Stimulated activated CD8-positive, alpha-beta memory T cell treated with anti-CD3 and anti-CD28 coated beads, Interleukin-15, amount 100 ng/mL, for 1 hour (primary cell): ENCODE data around the gene PLEKHG7.

Experiments
- DNase-seq: peaks from one replicate; pipeline ENCODE4 v3.0.0-alpha.2; 2020; ENCODE audit warnings: low read depth

PLEKHG7 gene

GRCh38 chr12:92707926-92708325 is 5.1 kb downstream of the PLEKHG7 start:
- no peak for DNase-seq

GRCh38 chr12:92715625-92716024 is 12.8 kb downstream of the PLEKHG7 start:
- DNase-seq = no peak

GRCh38 chr12:92717202-92717601 is 14.4 kb downstream of the PLEKHG7 start:
- no peak for DNase-seq

GRCh38 chr12:92718483-92718990 is 15.7 kb downstream of the PLEKHG7 start:
- no peak for DNase-seq

DNA sequence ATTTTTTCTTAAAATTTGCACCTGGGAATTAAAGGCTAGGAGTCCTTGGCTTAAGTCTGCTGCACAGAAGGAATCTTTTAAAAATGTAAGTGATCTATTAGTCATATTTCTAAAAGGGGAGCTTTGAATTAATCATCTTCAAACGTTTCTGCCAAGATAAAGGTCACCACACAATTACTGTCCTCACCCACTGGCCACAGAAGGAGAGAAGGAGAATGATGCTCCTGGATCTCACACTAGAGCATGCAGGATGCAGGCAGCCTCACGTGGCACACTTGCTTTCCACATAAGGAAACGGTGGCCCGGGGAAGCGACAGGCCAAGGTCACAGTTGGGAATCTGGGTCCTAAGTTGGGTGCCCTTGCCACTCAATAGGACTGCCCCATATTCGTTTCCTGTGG is 16.9 kb downstream of the PLEKHG7 start:
- no peak for DNase-seq

GRCh38 chr12:92721130-92721529 is 18.3 kb downstream of the PLEKHG7 start:
- no peak for DNase-seq

- DNase-seq = no peak
Observed at GRCh38 chr12:92721656-92722055, 18.9 kb downstream of the PLEKHG7 start.

DNA sequence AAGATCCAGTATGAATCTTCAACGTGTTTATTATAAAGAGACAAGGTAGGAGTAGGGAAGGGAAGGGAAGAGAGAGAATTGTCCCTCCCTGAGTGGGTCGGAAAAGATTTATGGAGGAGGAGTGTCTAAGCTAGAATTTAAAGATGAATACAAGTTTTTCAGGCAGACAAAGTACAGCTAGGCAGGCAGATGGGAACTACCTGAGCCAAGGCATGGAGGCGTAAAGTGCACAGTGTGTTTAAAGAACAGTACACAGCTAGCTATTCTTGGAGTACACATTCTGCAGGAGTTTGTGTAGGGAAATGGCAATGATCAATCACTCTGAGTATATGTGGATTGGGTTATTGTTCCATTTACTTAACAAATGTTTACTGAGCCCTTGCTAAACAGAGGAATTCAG is 20.1 kb downstream of the PLEKHG7 start:
- no peak for DNase-seq

DNA sequence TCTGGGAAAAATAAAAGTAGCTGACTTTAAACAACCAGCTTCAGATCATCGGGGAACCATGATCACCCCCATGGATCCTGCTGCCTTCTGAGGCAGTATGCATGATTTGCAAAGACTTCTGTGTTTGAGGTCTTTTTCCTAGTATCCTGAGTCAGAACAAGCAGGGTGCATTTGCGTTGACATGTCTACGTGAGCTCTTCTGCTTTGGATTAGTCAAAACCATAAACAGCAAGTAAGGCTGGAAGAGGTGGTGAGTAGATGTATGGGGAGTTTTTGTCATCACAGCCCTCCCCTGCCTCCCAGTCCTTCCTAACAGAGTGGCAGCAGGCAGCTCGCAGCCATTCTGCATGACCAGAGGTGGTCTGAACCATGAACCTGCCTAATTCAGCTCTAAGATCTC is 24.1 kb downstream of the PLEKHG7 start:
- no peak for DNase-seq

DNA sequence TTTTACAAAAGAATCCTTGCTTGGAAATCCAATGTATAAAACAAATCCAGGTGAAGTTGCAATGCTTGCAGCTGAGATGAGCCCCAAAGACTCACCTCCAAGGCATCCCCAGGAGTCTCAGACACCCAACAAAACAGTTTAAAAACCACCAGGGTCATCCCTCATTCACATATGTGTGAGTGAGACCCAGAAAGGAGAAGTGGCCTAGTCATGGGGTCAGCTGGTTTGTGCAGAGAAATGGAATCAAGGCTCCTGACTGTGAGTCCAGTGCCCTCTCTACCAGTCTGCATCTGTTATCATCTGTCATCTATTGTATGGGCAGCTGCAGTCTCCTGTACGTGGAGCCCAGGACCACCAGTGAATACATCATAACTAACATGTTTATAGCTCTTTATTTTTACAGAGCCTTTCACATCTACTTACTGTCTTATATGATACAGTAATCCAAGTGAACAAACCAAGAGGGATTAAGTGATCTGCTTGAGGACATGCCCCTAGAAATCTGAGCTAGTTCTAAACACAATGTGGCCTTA is 27.1 kb downstream of the PLEKHG7 start:
- DNase-seq = no peak

- no peak for DNase-seq
Observed at GRCh38 chr12:92730758-92731157, 28.0 kb downstream of the PLEKHG7 start.

DNA sequence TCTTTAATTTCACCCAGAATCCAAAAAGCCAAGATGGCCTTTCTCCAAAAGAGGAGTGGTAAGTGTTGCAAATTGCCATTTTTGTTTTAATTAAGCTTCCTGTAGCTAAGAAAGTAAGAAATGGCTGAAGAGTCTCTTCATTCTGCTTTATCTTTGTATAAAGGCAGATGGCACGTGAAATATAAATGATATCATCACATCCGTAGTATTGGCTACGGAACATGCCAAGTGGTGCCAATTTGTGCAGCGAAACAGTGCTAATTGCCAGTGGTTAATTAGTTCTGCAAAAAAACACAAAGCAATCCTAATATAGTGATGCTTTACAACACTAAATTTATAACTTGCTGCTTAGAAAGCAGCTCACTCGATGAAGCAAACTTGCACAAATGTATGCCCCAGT is 29.4 kb downstream of the PLEKHG7 start:
- no peak for DNase-seq

DNA sequence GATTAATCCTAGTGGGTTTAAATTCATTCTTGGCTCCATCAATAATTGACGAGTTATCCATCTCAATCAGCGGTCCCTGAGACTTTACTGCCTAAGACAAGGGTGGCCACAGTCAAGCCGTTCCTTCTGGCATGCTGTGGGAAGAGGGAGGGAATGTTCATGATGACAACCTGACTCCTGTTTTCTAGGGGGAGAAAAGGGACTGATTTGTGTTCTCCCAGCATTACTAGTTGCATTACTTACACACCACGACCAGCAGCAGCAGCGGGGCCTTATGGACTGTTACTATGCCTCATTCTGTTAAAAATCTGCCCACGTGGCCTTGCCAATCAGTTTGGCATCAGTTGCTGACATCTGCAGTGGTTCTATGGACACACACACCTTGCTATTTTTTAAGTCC is 29.9 kb downstream of the PLEKHG7 start:
- DNase-seq = no peak

DNA sequence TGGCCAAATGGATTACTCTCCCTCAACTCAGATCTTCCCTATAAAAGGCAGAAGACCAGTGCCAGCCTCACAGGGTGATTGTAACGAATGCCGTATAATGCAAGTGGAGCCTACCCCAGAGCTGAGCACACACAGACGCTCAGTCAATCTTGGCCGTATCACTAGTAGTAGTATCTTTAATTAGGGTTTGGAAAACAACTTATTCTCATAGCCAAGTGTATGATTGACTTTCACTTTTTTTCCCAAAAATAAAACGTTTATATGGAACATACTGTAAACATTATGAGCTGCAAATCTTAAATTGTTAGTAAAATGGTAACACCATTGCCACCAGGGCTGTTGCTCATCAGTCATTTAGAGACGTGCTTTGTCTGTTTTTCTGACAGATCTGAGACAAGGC is 30.4 kb downstream of the PLEKHG7 start:
- no peak for DNase-seq

GRCh38 chr12:92733661-92734060 is 30.9 kb downstream of the PLEKHG7 start:
- no peak for DNase-seq

DNA sequence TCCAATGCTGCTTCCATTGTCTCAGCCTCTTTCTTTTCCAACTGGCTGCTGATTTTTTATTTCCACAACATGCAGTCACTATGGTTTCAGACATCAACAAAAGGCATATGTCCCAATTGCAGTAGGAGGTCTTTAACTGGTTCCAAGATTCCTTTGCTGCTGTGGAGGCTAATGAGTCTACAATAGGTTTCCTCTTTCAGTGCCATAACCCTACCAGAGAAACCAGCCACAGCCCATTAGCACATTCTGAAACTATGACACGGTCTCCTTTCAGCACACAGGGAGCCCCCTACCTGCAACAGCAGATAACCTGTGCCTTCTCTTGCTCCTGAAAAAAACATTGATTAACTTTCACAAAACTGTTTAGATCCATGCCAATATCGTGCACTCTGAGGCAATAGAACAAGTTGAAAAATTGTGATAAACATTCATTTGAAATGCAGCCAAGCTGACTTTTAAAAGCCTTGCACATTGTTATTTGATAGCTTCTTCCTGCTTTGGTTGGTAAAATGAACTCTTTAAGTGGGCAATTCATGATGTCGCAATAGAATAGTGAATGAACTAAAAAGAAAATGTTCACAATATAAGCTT is 32.4 kb downstream of the PLEKHG7 start:
- DNase-seq = no peak

- no peak for DNase-seq
Observed at GRCh38 chr12:92736605-92737004, 33.8 kb downstream of the PLEKHG7 start.

DNA sequence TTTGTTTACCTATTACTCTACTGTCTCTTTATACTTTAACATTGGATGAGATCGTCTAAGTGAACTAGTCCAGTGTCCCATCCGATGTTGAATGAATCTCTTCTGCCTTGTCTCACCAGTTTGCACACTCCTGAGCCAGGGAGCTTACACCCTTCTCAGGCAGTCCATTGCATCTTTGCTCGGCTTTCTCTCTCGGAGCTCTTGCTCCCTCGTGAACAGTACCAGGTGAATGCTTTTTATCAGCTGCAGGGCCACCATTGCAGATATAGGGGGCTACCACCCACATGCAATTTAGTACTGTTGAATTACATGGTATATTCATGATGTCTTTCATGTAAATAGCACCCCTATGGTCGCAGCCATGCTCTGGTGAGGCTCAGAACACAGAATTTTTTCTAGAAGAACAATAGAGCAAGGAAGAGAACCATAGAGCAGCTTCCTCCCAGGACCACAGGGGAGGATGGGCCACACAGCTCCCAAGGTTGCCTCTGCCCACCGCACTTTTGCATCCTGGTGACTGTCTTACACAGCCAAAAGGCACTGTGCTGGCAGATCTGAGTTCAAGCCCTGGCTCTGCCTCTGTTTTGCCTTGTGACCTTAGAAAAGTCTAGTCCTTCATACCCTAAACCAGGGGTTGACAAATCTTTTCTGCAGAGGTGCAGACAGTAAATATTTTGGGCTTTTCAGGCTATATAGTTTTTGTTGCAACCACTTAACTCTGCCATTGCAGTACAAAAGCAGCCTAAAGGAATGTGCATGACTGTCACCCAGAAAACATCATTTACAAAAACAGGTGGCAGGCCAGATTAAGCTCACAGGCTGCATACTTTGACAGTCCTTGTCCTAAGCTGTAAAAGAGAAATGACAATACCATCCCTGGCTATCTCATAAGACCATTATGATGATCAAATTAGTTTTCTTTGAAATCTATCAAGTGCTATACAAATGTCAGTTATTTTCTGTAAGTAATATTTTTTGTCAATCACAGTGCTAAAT is 35.4 kb downstream of the PLEKHG7 start:
- no peak for DNase-seq

DNA sequence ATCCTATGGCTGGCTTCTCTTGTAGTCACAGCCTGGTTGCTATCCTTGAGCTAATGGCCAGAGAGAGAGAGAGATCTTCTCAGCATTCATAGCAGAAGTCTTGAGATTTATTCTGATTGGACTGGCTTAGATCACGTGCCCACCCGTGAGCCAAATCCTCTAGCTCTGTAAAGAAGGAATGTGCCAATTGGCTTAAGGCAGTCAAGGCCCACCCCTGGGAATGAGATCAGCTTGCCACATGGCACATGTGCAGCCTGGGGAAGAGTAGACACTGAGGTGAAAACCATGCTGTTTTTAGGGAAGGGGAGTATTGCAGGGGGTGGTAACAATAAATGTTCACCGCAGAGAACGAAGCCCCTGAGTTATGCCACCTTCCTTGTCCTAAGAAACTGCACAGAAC is 36.3 kb downstream of the PLEKHG7 start:
- no peak for DNase-seq

DNA sequence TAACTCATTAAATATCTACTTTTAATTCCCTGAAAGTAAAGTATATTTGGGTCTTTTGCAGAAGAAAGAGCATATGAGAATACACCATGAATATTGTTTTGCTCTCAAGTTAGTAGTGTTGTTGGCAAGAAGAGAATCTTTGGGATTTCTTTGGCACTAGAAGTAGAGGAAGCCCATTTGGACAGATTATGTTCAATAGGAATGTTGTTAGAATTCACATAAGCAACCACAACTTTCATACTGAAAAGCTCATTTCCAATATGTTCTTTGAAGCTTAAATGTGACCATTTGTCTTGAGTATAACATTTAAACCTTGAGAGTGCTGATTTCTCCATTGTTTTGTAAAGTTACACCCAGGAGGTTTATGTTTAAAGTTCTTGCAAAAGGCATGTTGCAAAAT is 37.6 kb downstream of the PLEKHG7 start:
- DNase-seq = no peak

GRCh38 chr12:92743026-92743425 is 40.2 kb downstream of the PLEKHG7 start:
- DNase-seq = no peak

- no peak for DNase-seq
Observed at GRCh38 chr12:92745856-92746550, 43.2 kb downstream of the PLEKHG7 start.
